ENCODE data around the gene ATAD3B. TPM values are rescaled to one million over a fixed set of nuclear protein-coding genes. Genes with fewer than 3 reads are reported as not detected.
"Not testable (repeated sequence)": the region's sequence is repeated elsewhere in the genome, so short reads cannot be mapped to it uniquely, and the experiment has no call there.

Gene ATAD3B
- total RNA-seq, 1 experiment from 2014 or later = 13.9 TPM

GRCh38 chr1:1442069-1442770 lies 29.3 kb upstream of the ATAD3B start:
- Histone ChIP-seq H3K4me2 (ENCODE audit: low read depth, low read length, poor library complexity, severe bottlenecking) (no peak overlapping the region), H3K9me3 (ENCODE audit: low read length) (no peaks in the 10 kb centered on the region), H4K20me1 (ENCODE audit: insufficient read depth, low read depth, low read length) (no peaks in the 10 kb centered on the region), H3K27ac (ENCODE audit: low read length) (no peak overlapping the region), H3K79me2 (ENCODE audit: low read length) (no peaks in the 10 kb centered on the region), H3K27me3 (ENCODE audit: low read length) (no peaks in the 10 kb centered on the region), H3K4me3 (ENCODE audit: low read length) (no peak overlapping the region), H2AFZ (ENCODE audit: low read length) (no peak overlapping the region), H3K36me3 (ENCODE audit: insufficient read depth, low read length) (no peaks in the 10 kb centered on the region), H3K4me1 (ENCODE audit: low read length) (peaks cover 7% of the 10 kb centered on the region; the same call in 1 of the 2 replicates), H3K9me2 (replicated peaks; ENCODE audit: insufficient read depth, low read length) (no peaks in the 10 kb centered on the region), H3K9ac (ENCODE audit: low read length) (no peak overlapping the region)
- no peak for DNase-seq

- H3K9me3 ChIP-seq (ENCODE audit: low read length); H3K9me2 ChIP-seq (replicated peaks; ENCODE audit: insufficient read depth, low read length); H4K20me1 ChIP-seq (ENCODE audit: insufficient read depth, low read depth, low read length); H2AFZ ChIP-seq (ENCODE audit: low read length); H3K27me3 ChIP-seq (ENCODE audit: low read length); H3K4me3 ChIP-seq (ENCODE audit: low read length); H3K36me3 ChIP-seq (ENCODE audit: insufficient read depth, low read length); H3K9ac ChIP-seq (ENCODE audit: low read length); H3K27ac ChIP-seq (ENCODE audit: low read length); H3K79me2 ChIP-seq (ENCODE audit: low read length); H3K4me2 ChIP-seq (ENCODE audit: low read depth, low read length, poor library complexity, severe bottlenecking); DNase-seq; H3K4me1 ChIP-seq (ENCODE audit: low read length): not testable (repeated sequence)
Observed at GRCh38 chr1:1446631-1447030, 24.9 kb upstream of the ATAD3B start.

- H3K9me2 ChIP-seq (replicated peaks; ENCODE audit: insufficient read depth, low read length) = no peaks in the 10 kb centered on the region
- no peaks in the 10 kb centered on the region for H4K20me1 ChIP-seq (ENCODE audit: insufficient read depth, low read depth, low read length)
- H3K4me3 ChIP-seq (ENCODE audit: low read length) = no peak within 1 kb of the TSS
- DNase-seq = no peak
- H3K36me3 ChIP-seq (ENCODE audit: insufficient read depth, low read length) = no peaks in the 10 kb centered on the region
- no peak within 1 kb of the TSS for H2AFZ ChIP-seq (ENCODE audit: low read length)
- no peaks in the 10 kb centered on the region for H3K27me3 ChIP-seq (ENCODE audit: low read length)
- H3K9ac ChIP-seq (ENCODE audit: low read length) = no peak within 1 kb of the TSS
- no peak within 1 kb of the TSS for H3K4me2 ChIP-seq (ENCODE audit: low read depth, low read length, poor library complexity, severe bottlenecking)
- H3K27ac ChIP-seq (ENCODE audit: low read length) = no peak within 1 kb of the TSS
- no peaks in the 10 kb centered on the region for H3K79me2 ChIP-seq (ENCODE audit: low read length)
- no peaks in the 10 kb centered on the region for H3K9me3 ChIP-seq (ENCODE audit: low read length)
- H3K4me1 ChIP-seq (ENCODE audit: low read length) = no peaks in the 10 kb centered on the region
Observed at GRCh38 chr1:1449099-1449739, 22.3 kb upstream of the ATAD3B start, which contains the start of gene ATAD3C. TSS of gene ATAD3C (plus strand) at chr1:1449689. CDS start at chr1:1450684, 995 bp downstream.

GRCh38 chr1:1450616-1451015 lies 20.9 kb upstream of the ATAD3B start:
- not testable (repeated sequence) for H3K27me3 ChIP-seq (ENCODE audit: low read length); H3K9ac ChIP-seq (ENCODE audit: low read length)

GRCh38 chr1:1451696-1452364 lies 19.7 kb upstream of the ATAD3B start:
- H4K20me1 ChIP-seq (ENCODE audit: insufficient read depth, low read depth, low read length) = no peaks in the 10 kb centered on the region
- no peak overlapping the region for H3K4me2 ChIP-seq (ENCODE audit: low read depth, low read length, poor library complexity, severe bottlenecking)
- DNase-seq = no peak
- H3K9me3 ChIP-seq (ENCODE audit: low read length) = no peaks in the 10 kb centered on the region
- no peak overlapping the region for H3K27ac ChIP-seq (ENCODE audit: low read length)
- no peaks in the 10 kb centered on the region for H3K36me3 ChIP-seq (ENCODE audit: insufficient read depth, low read length)
- no peak overlapping the region for H3K4me3 ChIP-seq (ENCODE audit: low read length)
- no peaks in the 10 kb centered on the region for H3K27me3 ChIP-seq (ENCODE audit: low read length)
- H3K9me2 ChIP-seq (replicated peaks; ENCODE audit: insufficient read depth, low read length) = no peaks in the 10 kb centered on the region
- H3K79me2 ChIP-seq (ENCODE audit: low read length) = no peaks in the 10 kb centered on the region
- no peaks in the 10 kb centered on the region for H3K4me1 ChIP-seq (ENCODE audit: low read length)
- H2AFZ ChIP-seq (ENCODE audit: low read length) = no peak overlapping the region
- no peak overlapping the region for H3K9ac ChIP-seq (ENCODE audit: low read length)

More at GRCh38 chr1:1450616-1451015, 20.9 kb upstream of the ATAD3B start:
- DNase-seq; H4K20me1 ChIP-seq (ENCODE audit: insufficient read depth, low read depth, low read length); H3K79me2 ChIP-seq (ENCODE audit: low read length); H3K4me2 ChIP-seq (ENCODE audit: low read depth, low read length, poor library complexity, severe bottlenecking); H3K9me3 ChIP-seq (ENCODE audit: low read length); H3K27ac ChIP-seq (ENCODE audit: low read length); H2AFZ ChIP-seq (ENCODE audit: low read length); H3K9me2 ChIP-seq (replicated peaks; ENCODE audit: insufficient read depth, low read length); H3K4me3 ChIP-seq (ENCODE audit: low read length); H3K36me3 ChIP-seq (ENCODE audit: insufficient read depth, low read length); H3K4me1 ChIP-seq (ENCODE audit: low read length): not testable (repeated sequence)

DNA sequence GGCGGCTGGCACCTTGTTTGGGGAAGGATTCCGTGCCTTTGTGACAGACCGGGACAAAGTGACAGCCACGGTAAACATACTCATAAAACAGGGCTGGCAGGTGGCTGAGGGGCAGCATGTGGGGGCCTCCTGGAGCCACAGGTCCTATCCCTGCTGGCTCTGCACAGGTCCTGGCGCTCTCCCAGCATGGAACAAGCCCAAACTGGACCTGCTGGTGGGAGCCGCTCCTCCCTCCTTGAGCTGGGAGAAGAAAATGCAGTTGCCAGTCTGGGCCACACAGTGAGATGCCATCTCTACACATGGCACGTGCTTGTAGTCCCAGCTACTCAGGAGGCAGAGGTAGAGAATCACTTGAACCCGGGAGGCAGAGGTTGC lies 19.2 kb upstream of the ATAD3B start:
- H3K9me2 ChIP-seq (replicated peaks; ENCODE audit: insufficient read depth, low read length); H2AFZ ChIP-seq (ENCODE audit: low read length); H3K4me1 ChIP-seq (ENCODE audit: low read length); DNase-seq; H3K36me3 ChIP-seq (ENCODE audit: insufficient read depth, low read length); H3K4me2 ChIP-seq (ENCODE audit: low read depth, low read length, poor library complexity, severe bottlenecking); H3K79me2 ChIP-seq (ENCODE audit: low read length); H3K9ac ChIP-seq (ENCODE audit: low read length); H3K27ac ChIP-seq (ENCODE audit: low read length); H3K4me3 ChIP-seq (ENCODE audit: low read length); H3K27me3 ChIP-seq (ENCODE audit: low read length); H3K9me3 ChIP-seq (ENCODE audit: low read length); H4K20me1 ChIP-seq (ENCODE audit: insufficient read depth, low read depth, low read length): not testable (repeated sequence)

GRCh38 chr1:1452882-1453281 lies 18.7 kb upstream of the ATAD3B start:
- DNase-seq = no peak
- no peaks in the 10 kb centered on the region for H3K79me2 ChIP-seq (ENCODE audit: low read length)
- H3K9ac ChIP-seq (ENCODE audit: low read length) = no peak overlapping the region

DNA sequence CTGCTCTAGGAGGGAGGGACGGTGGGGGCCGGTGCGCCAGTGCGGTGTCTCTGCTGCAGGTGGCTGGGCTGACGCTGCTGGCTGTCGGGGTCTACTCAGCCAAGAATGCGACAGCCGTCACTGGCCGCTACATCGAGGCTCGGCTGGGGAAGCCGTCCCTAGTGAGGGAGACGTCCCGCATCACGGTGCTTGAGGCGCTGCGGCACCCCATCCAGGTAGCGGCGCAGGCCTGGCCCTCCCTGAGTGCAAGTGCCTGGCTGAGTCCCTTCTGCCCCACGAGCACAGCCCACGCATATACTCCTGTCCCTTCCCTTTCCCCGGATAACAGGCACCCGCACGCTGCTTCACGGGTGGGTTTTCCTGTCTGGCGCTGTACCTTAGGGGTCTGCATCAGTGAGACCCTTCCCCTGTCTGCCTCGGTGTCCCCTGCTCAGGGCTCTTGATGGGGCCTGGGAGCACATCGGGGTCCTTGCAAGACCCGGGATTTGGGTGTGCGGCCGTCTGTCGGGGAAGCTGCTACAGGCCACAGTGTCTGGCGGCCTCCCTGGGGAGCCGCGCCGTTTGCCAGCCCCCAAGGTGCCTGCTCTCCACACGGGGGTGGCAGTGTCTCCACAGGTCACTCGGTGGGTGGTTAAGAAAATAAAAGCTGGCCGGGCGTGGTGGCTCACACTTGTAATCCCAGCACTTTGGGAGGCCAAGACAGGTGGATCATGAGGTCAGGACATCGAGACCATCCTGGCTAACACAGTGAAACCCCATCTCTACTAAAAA lies 17.1 kb upstream of the ATAD3B start:
- not testable (repeated sequence) for DNase-seq; H2AFZ ChIP-seq (ENCODE audit: low read length); H3K4me3 ChIP-seq (ENCODE audit: low read length); H3K9ac ChIP-seq (ENCODE audit: low read length); H3K4me1 ChIP-seq (ENCODE audit: low read length); H3K27me3 ChIP-seq (ENCODE audit: low read length); H3K9me3 ChIP-seq (ENCODE audit: low read length); H3K36me3 ChIP-seq (ENCODE audit: insufficient read depth, low read length); H3K9me2 ChIP-seq (replicated peaks; ENCODE audit: insufficient read depth, low read length); H3K79me2 ChIP-seq (ENCODE audit: low read length); H3K4me2 ChIP-seq (ENCODE audit: low read depth, low read length, poor library complexity, severe bottlenecking); H4K20me1 ChIP-seq (ENCODE audit: insufficient read depth, low read depth, low read length); H3K27ac ChIP-seq (ENCODE audit: low read length)

More at GRCh38 chr1:1452882-1453281, 18.7 kb upstream of the ATAD3B start:
- H2AFZ ChIP-seq (ENCODE audit: low read length) = no peak overlapping the region
- no peaks in the 10 kb centered on the region for H3K36me3 ChIP-seq (ENCODE audit: insufficient read depth, low read length)
- no peak overlapping the region for H3K4me2 ChIP-seq (ENCODE audit: low read depth, low read length, poor library complexity, severe bottlenecking)
- no peaks in the 10 kb centered on the region for H3K4me1 ChIP-seq (ENCODE audit: low read length)
- no peaks in the 10 kb centered on the region for H3K9me3 ChIP-seq (ENCODE audit: low read length)
- no peak overlapping the region for H3K4me3 ChIP-seq (ENCODE audit: low read length)
- no peaks in the 10 kb centered on the region for H4K20me1 ChIP-seq (ENCODE audit: insufficient read depth, low read depth, low read length)
- H3K27me3 ChIP-seq (ENCODE audit: low read length) = no peaks in the 10 kb centered on the region
- H3K27ac ChIP-seq (ENCODE audit: low read length) = no peak overlapping the region
- no peaks in the 10 kb centered on the region for H3K9me2 ChIP-seq (replicated peaks; ENCODE audit: insufficient read depth, low read length)
